Measurements from ENCODE around the gene MCCC1.
"Not testable (repeated sequence)": the region's sequence is repeated elsewhere in the genome, so short reads cannot be mapped to it uniquely, and the experiment has no call there.

MCCC1 gene

GRCh38 chr3:183046883-183047282, 52.4 kb downstream of the MCCC1 start:
- DNase-seq (ENCODE audit: low read depth, low spot score) = no peak

DNA sequence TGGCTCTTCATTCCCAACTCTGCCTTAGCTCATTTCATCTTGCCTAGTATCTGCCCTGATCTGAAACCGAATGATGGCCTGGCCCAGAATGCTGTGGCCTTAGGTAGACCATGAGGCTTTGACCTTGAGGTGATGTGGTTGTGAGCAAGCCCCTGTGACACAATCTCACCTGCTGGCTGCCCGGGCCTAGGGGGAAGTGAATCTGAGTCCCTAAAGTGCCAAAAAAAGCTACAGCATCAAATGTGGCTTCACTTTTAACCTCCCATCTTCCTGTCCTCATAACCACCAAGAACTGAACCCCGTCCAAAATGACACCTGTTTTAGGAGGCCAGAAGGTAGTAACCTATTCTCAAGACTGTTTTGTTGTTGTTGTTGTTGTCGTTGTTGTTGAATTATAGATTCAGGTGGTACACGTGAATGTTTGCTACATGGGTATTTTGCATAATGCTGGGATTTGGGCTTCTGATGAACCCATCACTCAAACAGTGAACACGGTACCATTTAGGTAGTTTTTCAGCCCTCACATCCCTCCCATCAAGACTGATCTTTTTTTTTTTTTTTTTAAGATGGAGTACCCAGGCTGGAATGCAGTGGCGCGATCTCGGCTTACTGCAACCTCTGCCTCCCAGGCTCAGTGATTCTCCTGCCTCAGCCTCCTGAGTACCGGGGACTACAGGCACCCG, 54.6 kb downstream of the MCCC1 start:
- DNase-seq (ENCODE audit: low read depth, low spot score) = no peak

GRCh38 chr3:183038757-183039156, 60.5 kb downstream of the MCCC1 start:
- no peak for DNase-seq (ENCODE audit: low read depth, low spot score)

DNA sequence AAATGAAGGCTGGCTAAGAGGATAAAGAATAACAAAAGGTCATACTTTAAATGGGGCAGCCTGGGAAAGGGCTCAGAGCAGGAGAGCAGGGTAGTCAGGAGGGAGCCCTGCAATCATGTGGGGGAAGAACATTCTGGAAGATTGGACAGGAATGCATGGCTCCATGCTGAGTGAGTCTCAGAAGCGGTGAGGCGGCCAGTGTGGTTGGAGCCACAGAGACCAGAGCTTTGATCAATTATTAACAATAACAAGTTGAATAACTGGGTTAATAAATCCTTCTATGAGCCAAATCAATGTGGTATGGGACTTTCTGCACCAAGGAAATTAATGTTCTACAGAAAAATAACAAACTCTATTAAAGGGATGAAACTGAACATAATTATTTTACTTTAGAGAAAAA, 61.1 kb downstream of the MCCC1 start:
- DNase-seq (ENCODE audit: low read depth, low spot score) = no peak

DNA sequence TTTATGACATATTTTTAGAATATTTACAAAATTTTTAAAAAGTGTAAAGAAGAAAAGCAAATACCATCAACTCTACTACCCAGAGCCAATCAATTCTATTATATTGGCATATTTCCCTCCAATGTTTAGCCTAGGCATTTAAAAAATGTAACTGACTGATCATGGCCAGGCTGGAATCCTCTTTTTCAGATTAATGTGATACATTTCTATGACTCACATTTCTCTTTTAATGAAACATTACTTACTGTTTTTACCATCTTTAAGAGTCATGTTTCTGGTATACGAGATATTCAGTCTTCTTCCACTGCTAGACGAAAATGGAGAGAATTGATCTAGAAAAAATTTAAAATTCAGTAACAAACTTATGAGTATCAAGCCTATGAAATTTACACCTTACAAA, 65.5 kb downstream of the MCCC1 start:
- no peak for DNase-seq (ENCODE audit: low read depth, low spot score)

- no peak for DNase-seq (ENCODE audit: low read depth, low spot score)
These were observed 66.3 kb downstream of the MCCC1 start for GRCh38 chr3:183032880-183033555.

DNA sequence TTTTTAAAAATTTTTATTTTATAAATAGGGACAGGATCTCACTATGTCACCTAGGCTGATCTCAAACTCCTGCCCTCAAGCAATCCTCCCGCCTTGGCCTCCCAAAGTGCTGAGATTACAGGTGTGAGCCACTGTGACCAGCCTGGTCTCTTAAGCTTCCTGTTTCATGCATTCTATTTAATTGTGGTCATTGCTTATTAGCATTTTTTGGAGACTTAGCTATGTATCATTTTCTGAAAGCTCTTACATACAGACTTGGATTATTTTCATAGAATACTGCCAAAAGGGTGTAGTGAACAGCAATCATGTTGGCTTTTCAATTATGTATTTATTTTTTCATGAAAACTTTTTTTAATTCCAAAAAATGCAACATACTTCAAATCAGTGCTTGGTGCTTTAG, 67.5 kb downstream of the MCCC1 start:
- DNase-seq (ENCODE audit: low read depth, low spot score) = no peak

GRCh38 chr3:183028416-183028815, 70.9 kb downstream of the MCCC1 start:
- no peak for DNase-seq (ENCODE audit: low read depth, low spot score)

- DNase-seq (ENCODE audit: low read depth, low spot score) = no peak
These were observed 72.0 kb downstream of the MCCC1 start for GRCh38 chr3:183027276-183027675.

GRCh38 chr3:183022936-183023516, 76.3 kb downstream of the MCCC1 start:
- no peak for DNase-seq (ENCODE audit: low read depth, low spot score)

- no peak for DNase-seq (ENCODE audit: low read depth, low spot score)
These were observed 80.7 kb downstream of the MCCC1 start for GRCh38 chr3:183018421-183019192.

DNA sequence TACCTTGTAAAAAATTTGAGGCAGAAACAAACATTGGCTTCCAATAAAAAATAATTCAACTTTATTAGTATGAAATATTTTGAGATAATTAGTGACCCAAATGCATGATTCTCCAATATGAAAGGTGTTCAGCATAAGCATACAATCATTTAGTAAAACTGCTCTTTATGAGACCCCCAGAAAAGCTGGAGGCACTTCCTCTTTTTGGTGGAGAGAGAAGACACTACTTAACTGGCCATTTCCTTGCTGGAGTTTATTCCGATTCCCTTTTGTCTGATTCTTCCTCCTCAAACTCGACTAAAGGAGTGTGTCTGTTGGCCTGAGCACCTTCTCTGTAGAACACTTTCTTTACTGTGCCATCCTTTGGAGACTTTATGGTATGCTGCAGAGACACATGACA, 84.1 kb downstream of the MCCC1 start:
- no peak for DNase-seq (ENCODE audit: low read depth, low spot score)

DNA sequence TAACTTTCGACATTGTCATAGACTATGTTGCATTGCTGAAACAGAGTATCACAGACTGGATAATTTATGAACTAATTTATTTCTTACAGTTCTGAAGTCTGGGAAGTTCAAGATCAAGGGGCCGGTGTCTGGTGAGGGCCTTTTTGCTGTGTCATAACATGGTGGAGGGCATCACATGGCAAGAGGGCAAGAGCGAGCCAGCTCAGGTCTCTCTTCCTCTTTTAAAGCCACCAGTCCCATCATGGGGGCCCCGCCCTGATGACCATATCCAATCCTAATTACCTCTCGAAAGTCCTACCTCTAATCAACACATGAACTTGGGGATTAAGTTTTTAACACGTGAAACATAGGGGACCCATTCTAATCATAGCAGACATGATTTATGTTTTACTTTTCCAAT, 85.4 kb downstream of the MCCC1 start:
- DNase-seq (ENCODE audit: low read depth, low spot score) = no peak

GRCh38 chr3:183013074-183013473, 86.2 kb downstream of the MCCC1 start:
- DNase-seq (ENCODE audit: low read depth, low spot score) = no peak

- DNase-seq (ENCODE audit: low read depth, low spot score) = no peak
These were observed 90.5 kb downstream of the MCCC1 start for GRCh38 chr3:183008800-183009199.

GRCh38 chr3:183008303-183008702, 91.0 kb downstream of the MCCC1 start:
- no peak for DNase-seq (ENCODE audit: low read depth, low spot score)

GRCh38 chr3:183006396-183007002, 92.8 kb downstream of the MCCC1 start:
- no peak for DNase-seq (ENCODE audit: low read depth, low spot score)

DNA sequence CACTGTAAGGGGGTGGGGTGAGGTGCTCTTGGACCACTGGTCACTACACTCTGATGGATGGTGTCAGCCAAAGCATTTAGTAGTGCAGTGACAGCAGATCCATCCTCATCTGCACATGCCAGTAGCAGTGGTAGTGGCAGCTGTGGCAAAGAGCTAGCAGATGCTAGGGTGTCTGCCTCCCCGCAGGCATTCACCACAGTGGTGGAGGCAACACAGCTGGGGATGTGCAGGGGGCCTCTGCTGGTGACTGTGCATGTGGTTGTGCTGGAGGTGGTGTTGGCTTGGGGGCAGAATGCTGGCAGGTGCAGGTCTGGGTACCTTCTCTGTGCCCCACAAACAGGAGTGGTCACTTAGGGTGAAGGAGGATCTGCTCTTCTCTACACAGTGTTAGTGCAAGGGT, 99.5 kb downstream of the MCCC1 start:
- no peak for DNase-seq (ENCODE audit: low read depth, low spot score)

- DNase-seq (ENCODE audit: low read depth, low spot score) = not testable (repeated sequence)
These were observed 105.7 kb downstream of the MCCC1 start for GRCh38 chr3:182993486-182994201.

GRCh38 chr3:182989566-182989965, 109.7 kb downstream of the MCCC1 start:
- no peak for DNase-seq (ENCODE audit: low read depth, low spot score)

GRCh38 chr3:182986021-182986420, 113.3 kb downstream of the MCCC1 start:
- no peak for DNase-seq (ENCODE audit: low read depth, low spot score)

Measured in brain pericyte (primary cell).